ENCODE measurements around the gene SYNE2. TPM values are rescaled to one million over a fixed set of nuclear protein-coding genes. Genes with fewer than 3 reads are reported as not detected.

Gene SYNE2
- total and polyA plus RNA-seq, 10 of the 15 experiments (the other 5 are each of a cell fraction or from before 2014, with no cell fraction given): 2.1 to 52.7 (median 38.1) TPM

DNA sequence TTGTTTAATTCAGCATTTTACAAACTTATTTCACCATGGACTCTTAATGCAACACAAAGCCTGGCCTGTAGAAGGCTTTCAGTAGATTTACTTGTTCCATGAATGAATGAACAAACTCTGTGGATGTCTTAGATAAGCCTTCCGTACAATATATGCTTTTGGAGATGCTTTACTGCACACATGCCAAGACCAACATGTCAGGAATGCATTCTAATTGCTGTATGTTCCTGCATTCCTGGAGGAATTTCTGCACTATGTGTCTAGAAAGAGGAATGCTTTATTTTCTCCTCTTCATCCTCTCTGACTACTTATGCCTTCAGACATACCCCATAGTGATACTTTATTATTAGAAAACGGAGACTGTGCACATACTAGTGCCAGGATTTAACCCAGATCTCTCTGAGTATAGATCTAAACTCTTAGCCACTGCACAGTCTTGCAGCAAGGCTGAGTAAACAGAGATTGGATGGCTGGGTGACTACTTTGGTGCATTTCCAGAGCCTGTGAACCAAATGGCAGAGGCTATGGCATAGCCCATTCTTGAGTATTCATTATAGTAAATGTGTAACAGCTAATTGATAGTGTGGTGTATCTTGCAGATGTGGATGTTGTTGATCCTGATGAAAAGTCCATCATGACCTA is 108.2 kb downstream of the SYNE2 start:
- ATAC-seq: no peak
- Histone ChIP-seq H3K4me2 (ENCODE audit: control insufficient read depth, insufficient read depth) (no peak overlapping the region), H3K4me3 (no peak overlapping the region), H3K27ac (ENCODE audit: control insufficient read depth, insufficient read depth) (no peak overlapping the region), H3K79me2 (ENCODE audit: control insufficient read depth, insufficient read depth, low read length) (no peaks in the 10 kb centered on the region), H2AFZ (ENCODE audit: control insufficient read depth, low read depth, low read length) (no peak overlapping the region), H3K9me3 (replicated peaks; ENCODE audit: control insufficient read depth, insufficient read depth, low read length) (no peaks in the 10 kb centered on the region), H3K9ac (ENCODE audit: control insufficient read depth, insufficient read depth, low read length) (no peak overlapping the region), H3K36me3 (ENCODE audit: control insufficient read depth in 2 of 2, insufficient read depth in 2 of 2, low read length in 1 of 2) (peaks cover 0 to 7% of the 10 kb centered on the region in 2 experiments; a peak in 2 of 4 replicates), H3K4me1 (ENCODE audit: control insufficient read depth, insufficient read depth, low read length) (no peaks in the 10 kb centered on the region), H3K27me3 (replicated peaks in 1 of 2; ENCODE audit: control insufficient read depth in 2 of 2, insufficient read depth in 2 of 2, low read length in 1 of 2) (no peaks in the 10 kb centered on the region), H4K20me1 (ENCODE audit: control insufficient read depth, insufficient read depth) (no peaks in the 10 kb centered on the region)
- in situ Hi-C loops (cut with MboI) (no loop called here), intact Hi-C loops (cut with micrococcal nuclease; ENCODE audit: unreplicated experiment) (no loop called here)
- BruUV-seq (replicated peaks): TSS peak; percentile 35
- TF ChIP-seq WRNIP1 (IDR thresholded peaks at IDR 0.05; ENCODE audit: borderline replicate concordance, low read depth, low read length) (no peak), RBBP5 (conservative IDR thresholded peaks at IDR 0.05) (no peak), NR2C2 (IDR thresholded peaks at IDR 0.05; ENCODE audit: borderline replicate concordance, control insufficient read depth, insufficient read length, low read depth) (no peak), ZNF207 (IDR thresholded peaks at IDR 0.05; ENCODE audit: borderline replicate concordance) (no peak), HCFC1 (IDR thresholded peaks at IDR 0.05; ENCODE audit: low read length) (no peak), CBX3 (IDR thresholded peaks at IDR 0.05; ENCODE audit: borderline replicate concordance, low read depth) (no peak), NFXL1 (IDR thresholded peaks at IDR 0.05; ENCODE audit: borderline replicate concordance) (no peak), SMAD5 (IDR thresholded peaks at IDR 0.05; ENCODE audit: low read depth) (no peak), SMC3 (IDR thresholded peaks at IDR 0.05; ENCODE audit: borderline replicate concordance, low read length) (no peak)
- TF ChIP-seq, protein P1, sequence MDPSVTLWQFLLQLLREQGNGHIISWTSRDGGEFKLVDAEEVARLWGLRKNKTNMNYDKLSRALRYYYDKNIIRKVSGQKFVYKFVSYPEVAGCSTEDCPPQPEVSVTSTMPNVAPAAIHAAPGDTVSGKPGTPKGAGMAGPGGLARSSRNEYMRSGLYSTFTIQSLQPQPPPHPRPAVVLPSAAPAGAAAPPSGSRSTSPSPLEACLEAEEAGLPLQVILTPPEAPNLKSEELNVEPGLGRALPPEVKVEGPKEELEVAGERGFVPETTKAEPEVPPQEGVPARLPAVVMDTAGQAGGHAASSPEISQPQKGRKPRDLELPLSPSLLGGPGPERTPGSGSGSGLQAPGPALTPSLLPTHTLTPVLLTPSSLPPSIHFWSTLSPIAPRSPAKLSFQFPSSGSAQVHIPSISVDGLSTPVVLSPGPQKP (IDR thresholded peaks at IDR 0.05; ENCODE audit: low read depth, low read length): no peak
- TF ChIP-seq, protein P2, sequence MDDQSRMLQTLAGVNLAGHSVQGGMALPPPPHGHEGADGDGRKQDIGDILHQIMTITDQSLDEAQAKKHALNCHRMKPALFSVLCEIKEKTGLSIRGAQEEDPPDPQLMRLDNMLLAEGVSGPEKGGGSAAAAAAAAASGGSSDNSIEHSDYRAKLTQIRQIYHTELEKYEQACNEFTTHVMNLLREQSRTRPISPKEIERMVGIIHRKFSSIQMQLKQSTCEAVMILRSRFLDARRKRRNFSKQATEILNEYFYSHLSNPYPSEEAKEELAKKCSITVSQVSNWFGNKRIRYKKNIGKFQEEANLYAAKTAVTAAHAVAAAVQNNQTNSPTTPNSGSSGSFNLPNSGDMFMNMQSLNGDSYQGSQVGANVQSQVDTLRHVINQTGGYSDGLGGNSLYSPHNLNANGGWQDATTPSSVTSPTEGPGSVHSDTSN (IDR thresholded peaks at IDR 0.05; ENCODE audit: insufficient replicate concordance, low read depth, low read length): no peak
- CTCF ChIA-PET: interaction anchor here (1.0 kb wide), 1 partner anchor 81 kb away, joined by 4 read pairs; no protein-coding TSS in a partner anchor
- RAD21 ChIA-PET (ENCODE audit: unreplicated experiment): interaction anchor here (1.2 kb wide), 1 partner anchor 11 kb away, joined by 3 read pairs; no protein-coding TSS in a partner anchor
- POLR2A ChIA-PET: no interaction called here
- DNase-seq (ENCODE audit: low read depth, low spot score): no peak
- SMC1A ChIA-PET (ENCODE audit: uncharacterized antibody, unreplicated experiment): interaction anchor here (2.4 kb wide), 1 partner anchor 19 kb away, joined by 11 read pairs; no protein-coding TSS in a partner anchor
- 91% methylated on average over 2 of the region's 2 CpGs for whole genome bisulfite sequencing (ENCODE audit: insufficient coverage, insufficient replicate concordance, low lambda C conversion rate, missing lambda C conversion rate)
- no peak for FAIRE-seq
